Small intestine (tissue), 7 donors: ENCODE measurements around the gene WDR18. TPM values are rescaled to one million over a fixed set of nuclear protein-coding genes. Genes with fewer than 3 reads are reported as not detected.

Experiments
- DNase-seq, 2 donors: peaks; one replicate each; pipeline versions ENCODE4 v3.0.0 to v3.0.0-alpha.2; 2013
- FAIRE-seq: peaks from 2 replicates; lab custom pipeline; 2012; peaks lifted over from hg19 to GRCh38; lab: Jason Lieb, UNC
- H3K27ac ChIP-seq, 3 donors: one replicate each; pipeline ENCODE4 v1.5.1; 2013; ENCODE audit warnings: low read length in 2 of 3, mild to moderate bottlenecking in 2 of 3, control low read depth in 1 of 3, inconsistent platforms in 1 of 3, low read depth in 1 of 3, moderate library complexity in 1 of 3
- H3K27me3 ChIP-seq, 3 donors: one replicate each; pipeline ENCODE4 v1.6.1; 2013; ENCODE audit warnings: low read length in 3 of 3, inconsistent platforms in 1 of 3; ENCODE audit not compliant: control insufficient read depth in 3 of 3, insufficient read depth in 3 of 3
- H3K36me3 ChIP-seq, 3 donors: one replicate each; pipeline ENCODE4 v1.6.1; 2013; ENCODE audit warnings: low read length in 3 of 3, inconsistent platforms in 1 of 3, low read depth in 1 of 3, mild to moderate bottlenecking in 1 of 3, moderate library complexity in 1 of 3; ENCODE audit not compliant: control insufficient read depth in 3 of 3, insufficient read depth in 2 of 3
- H3K4me1 ChIP-seq, 3 donors: one replicate each; pipeline ENCODE4 v1.6.1; 2013; ENCODE audit warnings: low read length in 2 of 3, inconsistent platforms in 1 of 3, low read depth in 1 of 3, mild to moderate bottlenecking in 1 of 3, moderate library complexity in 1 of 3; ENCODE audit not compliant: control insufficient read depth in 3 of 3, insufficient read depth in 2 of 3
- H3K4me3 ChIP-seq, 3 donors: one replicate each; pipeline ENCODE4 v1.5.1; 2013; ENCODE audit warnings: low read length in 3 of 3, control low read depth in 1 of 3, inconsistent platforms in 1 of 3, low read depth in 1 of 3, mild to moderate bottlenecking in 1 of 3, moderate library complexity in 1 of 3
- H3K9me3 ChIP-seq, 2 donors: one replicate each; pipeline ENCODE4 v1.6.1; 2013; ENCODE audit warnings: low read depth in 1 of 2, low read length in 1 of 2; ENCODE audit not compliant: control insufficient read depth in 2 of 2, insufficient read depth in 1 of 2
- WGBS, 3 donors: extraction: QIAGEN DNeasy Blood & Tissue Kit; methylation state at CpG; one replicate each; pipeline ENCODE4 v1.1.7; 2013; 5-methylcytosine and 5-hydroxymethylcytosine counted together
- polyA plus RNA-seq, 4 donors: library from polyadenylated mRNA; stranded (reverse) in 3 of 4; unstranded in 1 of 4; fragments of 200-250 nt in 3 of 4; fragments of 120-200 nt in 1 of 4; gene quantifications; one replicate each; pipeline versions ENCODE4 v1.2.1 to v1.2.3, GENCODE V29; 2013
- donor health status: healthy with polysubstance abuse.
- donor health status: control.
- donor health status: control.
- donor health status: Bipolar disorder and iron deficiency.
- donor health status: healthy.

The WDR18 gene
- polyA plus RNA-seq, 4 donors, result 33.4 to 70.8 (median 57.5) TPM

GRCh38 chr19:964116-964520 lies 20.0 kb upstream of the WDR18 start:
- FAIRE-seq (no peak), DNase-seq (peak in 1 of 2 donors; percentile 16)
- Histone ChIP-seq H3K4me3 (no peak overlapping the region), H3K9me3 (peaks cover 0 to 11% of the 10 kb centered on the region in 2 donors), H3K36me3 (peaks cover 0 to 99% (median 7%) of the 10 kb centered on the region in 3 donors), H3K27me3 (no peaks in the 10 kb centered on the region), H3K27ac (peak overlapping the region in 1 of 3 donors; percentile 100), H3K4me1 (peaks cover 0 to 40% (median 0%) of the 10 kb centered on the region in 3 donors)
- 95 to 97% (median 95%) methylated on average over 16 of the region's 16 CpGs for WGBS, 3 donors

- Histone ChIP-seq H3K27me3 (no peaks in the 10 kb centered on the region), H3K4me3 (no peak overlapping the region), H3K36me3 (peaks cover 0 to 99% (median 7%) of the 10 kb centered on the region in 3 donors), H3K27ac (peak overlapping the region in 1 of 3 donors; percentile 32), H3K4me1 (peaks cover 0 to 37% (median 0%) of the 10 kb centered on the region in 3 donors), H3K9me3 (peaks cover 0 to 12% of the 10 kb centered on the region in 2 donors)
- DNase-seq, result peak in 1 of 2 donors; percentile 40
- no peak for FAIRE-seq
- WGBS, 3 donors, result 95 to 96% (median 96%) methylated on average over 19 of the region's 19 CpGs
Measured at GRCh38 chr19:964761-965694, 19.1 kb upstream of the WDR18 start.

GRCh38 chr19:966485-967088 lies 17.6 kb upstream of the WDR18 start:
- Histone ChIP-seq H3K4me1 (peaks cover 0 to 21% (median 0%) of the 10 kb centered on the region in 3 donors), H3K4me3 (no peak overlapping the region), H3K27ac (no peak overlapping the region), H3K36me3 (peaks cover 6 to 99% (median 7%) of the 10 kb centered on the region in 3 donors), H3K9me3 (peaks cover 2 to 23% of the 10 kb centered on the region in 2 donors), H3K27me3 (no peaks in the 10 kb centered on the region)
- 92 to 94% (median 93%) methylated on average over 17 of the region's 17 CpGs for WGBS, 3 donors
- DNase-seq (peak in 1 of 2 donors; percentile 24), FAIRE-seq (no peak)

- 95 to 97% (median 96%) methylated on average over 14 of the region's 14 CpGs for WGBS, 3 donors
- DNase-seq (peak in 1 of 2 donors; percentile 51), FAIRE-seq (no peak)
- Histone ChIP-seq H3K27ac (no peak overlapping the region), H3K9me3 (peaks cover 2 to 20% of the 10 kb centered on the region in 2 donors), H3K4me3 (no peak overlapping the region), H3K27me3 (no peaks in the 10 kb centered on the region), H3K4me1 (no peaks in the 10 kb centered on the region), H3K36me3 (peaks cover 6 to 94% (median 9%) of the 10 kb centered on the region in 3 donors)
Measured at GRCh38 chr19:970695-971094, 13.4 kb upstream of the WDR18 start.

- H3K36me3 ChIP-seq, result peaks cover 5 to 91% (median 6%) of the 10 kb centered on the region in 3 donors
- peaks cover 2 to 15% of the 10 kb centered on the region in 2 donors for H3K9me3 ChIP-seq
- H3K4me3 ChIP-seq, result no peak overlapping the region
- DNase-seq (no peak), FAIRE-seq (no peak)
- WGBS, 3 donors, result 94 to 97% (median 96%) methylated on average over 21 to 24 of the region's 24 CpGs
- H3K27me3 ChIP-seq, result no peaks in the 10 kb centered on the region
- H3K4me1 ChIP-seq, result no peaks in the 10 kb centered on the region
- no peak overlapping the region for H3K27ac ChIP-seq
Measured at GRCh38 chr19:971795-972194, 12.3 kb upstream of the WDR18 start.

- Histone ChIP-seq H3K9me3 (peaks cover 2 to 13% of the 10 kb centered on the region in 2 donors), H3K36me3 (peaks cover 5 to 89% (median 6%) of the 10 kb centered on the region in 3 donors), H3K27ac (no peak overlapping the region), H3K4me3 (no peak overlapping the region), H3K27me3 (no peaks in the 10 kb centered on the region), H3K4me1 (no peaks in the 10 kb centered on the region)
- 94 to 99% (median 94%) methylated on average over 6 of the region's 6 CpGs for WGBS, 3 donors
- DNase-seq (no peak), FAIRE-seq (no peak)
Measured at GRCh38 chr19:972281-972680, 11.9 kb upstream of the WDR18 start.

- 81 to 87% (median 82%) methylated on average over 27 to 29 of the region's 29 CpGs for WGBS, 3 donors
- FAIRE-seq, result no peak
- Histone ChIP-seq H3K4me3 (no peak overlapping the region), H3K27me3 (no peaks in the 10 kb centered on the region), H3K9me3 (peaks cover 2 to 13% of the 10 kb centered on the region in 2 donors), H3K4me1 (no peaks in the 10 kb centered on the region), H3K27ac (no peak overlapping the region), H3K36me3 (peaks cover 3 to 78% (median 6%) of the 10 kb centered on the region in 3 donors)
- no peak for DNase-seq
Measured at GRCh38 chr19:973726-974563, 10.2 kb upstream of the WDR18 start.
